SK-N-SH (cell line): ENCODE measurements around the gene COQ3. TPM values are rescaled to one million over a fixed set of nuclear protein-coding genes. Genes with fewer than 3 reads are reported as not detected.

Source experiments
- CTCF ChIA-PET: fragments of 300-600, 350-600 bp; formaldehyde crosslinking; extraction: SDS; loops from one replicate; lab custom pipeline; 2021; lab: Yijun Ruan, JAX
- POLR2A ChIA-PET: fragments of 350-600 bp; sonication (Branson Sonifier 250); formaldehyde crosslinking; extraction: SDS; loops from one replicate; lab custom pipeline; 2020; ENCODE audit warnings: antibody characterized with exemption, inconsistent platforms; lab: Yijun Ruan, JAX
- DNase-seq: peaks from one replicate; pipeline ENCODE4 v3.0.0; 2012
- H2AFZ ChIP-seq: fragments of 200-600 bp; sonication (generic); 2 replicates; pipeline ENCODE4 v1.8.1; 2016; ENCODE audit warnings: antibody characterized with exemption, mild to moderate bottlenecking, low read depth
- H3F3A ChIP-seq: fragments of 200-600 bp; sonication (generic); replicated peaks from 2 replicates; pipeline ENCODE3; 2016; ENCODE audit warnings: antibody characterized with exemption, mild to moderate bottlenecking; ENCODE audit not compliant: insufficient read depth
- H3K27ac ChIP-seq, 2 experiments: fragments of 200-500 bp in 1 of 2; fragments of 200-600 bp in 1 of 2; sonication (Bioruptor generic) in 1 of 2; sonication (generic), shearing (Covaris generic) in 1 of 2; 2 replicates each; pipeline versions ENCODE4 v1.5.1 to v1.6.1; 2014 to 2016; ENCODE audit warnings: low read depth in 2 of 2, inconsistent platforms in 1 of 2, low read length in 1 of 2, mild to moderate bottlenecking in 1 of 2, mixed read lengths in 1 of 2
- H3K27me3 ChIP-seq: fragments of 200-600 bp; sonication (generic), shearing (Covaris generic); 2 replicates; pipeline ENCODE4 v1.6.1; 2016; ENCODE audit warnings: mixed run types; ENCODE audit not compliant: insufficient read depth
- H3K36me3 ChIP-seq, 2 experiments: fragments of 200-500 bp in 1 of 2; fragments of 200-600 bp in 1 of 2; sonication (Bioruptor generic) in 1 of 2; sonication (generic) in 1 of 2; replicated peaks in 1 of 2; 2 replicates each; pipeline versions ENCODE3 to v1.5.1; 2014 to 2016; ENCODE audit warnings: low read length in 1 of 2, mild to moderate bottlenecking in 1 of 2; ENCODE audit not compliant: insufficient read depth in 2 of 2, control insufficient read depth in 1 of 2
- H3K4me1 ChIP-seq, 2 experiments: fragments of 200-500 bp in 1 of 2; fragments of 200-600 bp in 1 of 2; sonication (Bioruptor generic) in 1 of 2; sonication (generic), shearing (Covaris generic) in 1 of 2; 2 replicates each; pipeline versions ENCODE4 v1.5.1 to v1.6.1; 2014 to 2016; ENCODE audit warnings: low read depth in 1 of 2, low read length in 1 of 2, mixed run types in 1 of 2; ENCODE audit not compliant: insufficient read depth in 2 of 2, control insufficient read depth in 1 of 2
- H3K4me2 ChIP-seq: fragments of 200-600 bp; sonication (generic), shearing (Covaris generic); 2 replicates; pipeline ENCODE4 v1.6.1; 2017; ENCODE audit warnings: mixed run types
- H3K4me3 ChIP-seq, 2 experiments: fragments of 200-500 bp in 1 of 2; fragments of 200-600 bp in 1 of 2; sonication (Bioruptor generic) in 1 of 2; sonication (generic), shearing (Covaris generic) in 1 of 2; 2 replicates each; pipeline versions ENCODE4 v1.5.1 to v1.8.1; 2014 to 2016; ENCODE audit warnings: low read depth in 2 of 2, inconsistent platforms in 1 of 2, low read length in 1 of 2, mild to moderate bottlenecking in 1 of 2, mixed read lengths in 1 of 2, moderate library complexity in 1 of 2
- H3K79me2 ChIP-seq: fragments of 200-600 bp; sonication (generic); 2 replicates; pipeline ENCODE4 v1.8.1; 2017; ENCODE audit warnings: mild to moderate bottlenecking; ENCODE audit not compliant: insufficient read depth
- H3K9ac ChIP-seq: fragments of 200-600 bp; sonication (generic); 2 replicates; pipeline ENCODE4 v1.6.1; 2017; ENCODE audit warnings: mixed run types
- H3K9me2 ChIP-seq: fragments of 200-600 bp; sonication (generic); 2 replicates; pipeline ENCODE4 v1.6.1; 2017; ENCODE audit warnings: mixed run types
- H3K9me3 ChIP-seq: fragments of 200-600 bp; sonication (generic); 2 replicates; pipeline ENCODE4 v1.6.1; 2017; ENCODE audit warnings: mixed run types, mild to moderate bottlenecking, moderate library complexity
- H4K20me1 ChIP-seq: fragments of 200-600 bp; sonication (generic); 2 replicates; pipeline ENCODE4 v1.6.1; 2017; ENCODE audit warnings: mild to moderate bottlenecking, mixed run types; ENCODE audit not compliant: insufficient read depth
- CHD2 ChIP-seq: fragments of 150-350 bp; IDR thresholded peaks from 2 replicates; pipeline ENCODE4 v1.6.1; 2018; ENCODE audit warnings: low read length; ENCODE audit not compliant: partially characterized antibody
- EP300 ChIP-seq, 2 experiments: IDR thresholded peaks; 2 replicates each; pipeline versions ENCODE4 v1.4.0 to v1.6.1; 2012; ENCODE audit warnings: borderline replicate concordance in 1 of 2, low read depth in 1 of 2, low read length in 1 of 2
- FOXJ3 ChIP-seq: sonication (generic); formaldehyde crosslinking; IDR thresholded peaks from 2 replicates; pipeline ENCODE4 v1.5.1; 2020; ENCODE audit warnings: mild to moderate bottlenecking, missing genetic modification reagents
- IRF3 ChIP-seq: fragments of 150-350 bp; IDR thresholded peaks from 2 replicates; pipeline ENCODE4 v1.6.1; 2016; ENCODE audit warnings: mild to moderate bottlenecking, low read depth, low read length
- JUND ChIP-seq: IDR thresholded peaks from 2 replicates; pipeline ENCODE4 v1.4.0; 2012
- MXI1 ChIP-seq: IDR thresholded peaks from 2 replicates; pipeline ENCODE4 v1.6.1; 2012; ENCODE audit warnings: mild to moderate bottlenecking, low read depth, low read length, improper control_type of control experiment
- NRF1 ChIP-seq: IDR thresholded peaks from 2 replicates; pipeline ENCODE4 v1.6.1; 2012; ENCODE audit warnings: low read depth, mild to moderate bottlenecking, low read length
- PBX3 ChIP-seq: IDR thresholded peaks from 2 replicates; pipeline ENCODE4; 2012
- RAD21 ChIP-seq: IDR thresholded peaks from 2 replicates; pipeline ENCODE4 v1.6.1; 2012; ENCODE audit warnings: mild to moderate bottlenecking, low read length
- REST ChIP-seq: IDR thresholded peaks from 2 replicates; pipeline ENCODE4 v1.6.1; 2012; ENCODE audit warnings: mild to moderate bottlenecking, low read depth, low read length, moderate library complexity
- RXRA ChIP-seq: IDR thresholded peaks from 2 replicates; pipeline ENCODE4 v1.4.0; 2012; ENCODE audit warnings: low read depth, mild to moderate bottlenecking, borderline replicate concordance
- SMC3 ChIP-seq: IDR thresholded peaks from 2 replicates; pipeline ENCODE4 v1.6.1; 2012; ENCODE audit warnings: low read depth, low read length, improper control_type of control experiment
- TCF12 ChIP-seq: IDR thresholded peaks from 2 replicates; pipeline ENCODE4 v1.4.0; 2012
- YY1 ChIP-seq: IDR thresholded peaks from 2 replicates; pipeline ENCODE4 v1.4.0; 2012; ENCODE audit warnings: low read depth, mild to moderate bottlenecking
- WGBS: methylation state at CpG from one replicate; pipeline ENCODE4 v1.1.6; 2017; ENCODE audit warnings: low lambda C conversion rate; 5-methylcytosine and 5-hydroxymethylcytosine counted together
- polyA plus RNA-seq, 3 experiments: library from polyadenylated mRNA; depleted of rRNA; stranded (reverse); fragments of >200 nt; gene quantifications; 2 replicates each; pipeline ENCODE4 v1.2.3, GENCODE V29; 2012
- TF ChIP-seq, protein P1 (sequence below): IDR thresholded peaks from 2 replicates; pipeline ENCODE4 v1.4.0; 2012; ENCODE audit warnings: low read depth
- TF ChIP-seq, protein P2 (sequence below): fragments of 200-600 bp; sonication (generic); IDR thresholded peaks from 2 replicates; pipeline ENCODE4 v1.6.1; 2017; ENCODE audit warnings: antibody characterized with exemption, mild to moderate bottlenecking, moderate library complexity

COQ3 gene
- polyA plus RNA-seq, 1 of the 3 experiments (the other 2 are of a cell fraction) = 6.4 TPM

- peaks cover 37% of the 10 kb centered on the region for H4K20me1 ChIP-seq
- no peaks in the 10 kb centered on the region for H3K27me3 ChIP-seq
- H3K4me2 ChIP-seq = peak overlapping the region; percentile 77
- DNase-seq = peak; percentile 58
- peak overlapping the region; percentile 90 to 99 for H3K4me3 ChIP-seq
- peak; percentile 67 for TF ChIP-seq RXRA
- TF ChIP-seq NRF1 = no peak
- peak; percentile 26; the same call in 1 of the 2 replicates for TF ChIP-seq YY1
- TF ChIP-seq, protein P1, sequence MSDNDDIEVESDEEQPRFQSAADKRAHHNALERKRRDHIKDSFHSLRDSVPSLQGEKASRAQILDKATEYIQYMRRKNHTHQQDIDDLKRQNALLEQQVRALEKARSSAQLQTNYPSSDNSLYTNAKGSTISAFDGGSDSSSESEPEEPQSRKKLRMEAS = no peak; the same call in 1 of the 2 replicates
- peak; percentile 60 for TF ChIP-seq MXI1
- no peak for TF ChIP-seq FOXJ3 (CRISPR knock-in tag)
- TF ChIP-seq CHD2 = no peak
- TF ChIP-seq TCF12 = peak; percentile 14; the same call in 1 of the 2 replicates
- no peak for TF ChIP-seq PBX3
- peak; percentile 40 for TF ChIP-seq SMC3
- TF ChIP-seq JUND = no peak
- no peak for TF ChIP-seq IRF3
- TF ChIP-seq, protein P2, sequence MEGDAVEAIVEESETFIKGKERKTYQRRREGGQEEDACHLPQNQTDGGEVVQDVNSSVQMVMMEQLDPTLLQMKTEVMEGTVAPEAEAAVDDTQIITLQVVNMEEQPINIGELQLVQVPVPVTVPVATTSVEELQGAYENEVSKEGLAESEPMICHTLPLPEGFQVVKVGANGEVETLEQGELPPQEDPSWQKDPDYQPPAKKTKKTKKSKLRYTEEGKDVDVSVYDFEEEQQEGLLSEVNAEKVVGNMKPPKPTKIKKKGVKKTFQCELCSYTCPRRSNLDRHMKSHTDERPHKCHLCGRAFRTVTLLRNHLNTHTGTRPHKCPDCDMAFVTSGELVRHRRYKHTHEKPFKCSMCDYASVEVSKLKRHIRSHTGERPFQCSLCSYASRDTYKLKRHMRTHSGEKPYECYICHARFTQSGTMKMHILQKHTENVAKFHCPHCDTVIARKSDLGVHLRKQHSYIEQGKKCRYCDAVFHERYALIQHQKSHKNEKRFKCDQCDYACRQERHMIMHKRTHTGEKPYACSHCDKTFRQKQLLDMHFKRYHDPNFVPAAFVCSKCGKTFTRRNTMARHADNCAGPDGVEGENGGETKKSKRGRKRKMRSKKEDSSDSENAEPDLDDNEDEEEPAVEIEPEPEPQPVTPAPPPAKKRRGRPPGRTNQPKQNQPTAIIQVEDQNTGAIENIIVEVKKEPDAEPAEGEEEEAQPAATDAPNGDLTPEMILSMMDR = peak; percentile 60
- 0 out of 2 replicates have a peak, but pooled peaks have one; percentile 44 for TF ChIP-seq REST
- TF ChIP-seq EP300 (IDR thresholded peaks at IDR 0.05; ENCODE audit: borderline replicate concordance in 1 of 2, low read depth in 1 of 2, low read length in 1 of 2) = peak in 1 of 2 experiments; percentile 21; a peak in 1 of 4 replicates
- TF ChIP-seq RAD21 = peak; percentile 55
- H3K79me2 ChIP-seq = peaks cover 65% of the 10 kb centered on the region
- peaks cover 16% of the 10 kb centered on the region for H3F3A ChIP-seq
- no peaks in the 10 kb centered on the region for H3K9me3 ChIP-seq
- H3K9me2 ChIP-seq = no peaks in the 10 kb centered on the region
- CTCF ChIA-PET = interaction anchor here (0.6 to 2.6 kb wide), 21 partner anchors 8 to 183 kb away, joined by 3 to 28 read pairs (median 4); partner anchors contain the start of gene FAXC
- peaks cover 8 to 13% of the 10 kb centered on the region in 2 experiments for H3K4me1 ChIP-seq
- H2AFZ ChIP-seq = peak overlapping the region; percentile 75
- H3K36me3 ChIP-seq = peaks cover 11 to 14% of the 10 kb centered on the region in 2 experiments
- 7% methylated on average over 19 of the region's 29 CpGs for WGBS
- peak overlapping the region; percentile 94 for H3K9ac ChIP-seq
- POLR2A ChIA-PET = interaction anchor here (0.9 to 1.4 kb wide), 6 partner anchors 14 to 96 kb away, joined by 3 to 7 read pairs (median 4); partner anchors contain the start of genes COQ3 and FAXC
- H3K27ac ChIP-seq = peak overlapping the region; percentile 97 to 99
Measured at GRCh38 chr6:99425647-99426450, 31.9 kb upstream of the COQ3 start.
